OCI-LY7 (cell line): Measurements from ENCODE around the gene MBD3. TPM values are rescaled to one million over a fixed set of nuclear protein-coding genes. Genes with fewer than 3 reads are reported as not detected.

Experiments
- BruUV-seq: library from RNA; stranded (reverse); fragments of 400-500 nt; replicated peaks from 2 replicates; lab custom pipeline; 2021; lab: Mats Ljungman, UMichigan
- CTCF ChIA-PET: fragments of 300-600 bp; sonication (Branson Sonifier 250); formaldehyde crosslinking; loops from one replicate; lab custom pipeline; 2022; ENCODE audit warnings: antibody characterized with exemption; ENCODE audit not compliant: unreplicated experiment; lab: Charles Lee
- POLR2A ChIA-PET: fragments of 300-600 bp; sonication (Branson Sonifier 250); formaldehyde crosslinking; loops from one replicate; lab custom pipeline; 2022; ENCODE audit warnings: antibody characterized with exemption; lab: Charles Lee
- DNase-seq: peaks from one replicate; pipeline ENCODE4 v3.0.0-alpha.2; 2015; ENCODE audit warnings: low spot score
- H2AFZ ChIP-seq: fragments of 200-600 bp; sonication (generic), shearing (Covaris generic); 2 replicates; pipeline ENCODE4 v1.6.1; 2014; ENCODE audit warnings: mild to moderate bottlenecking, antibody characterized with exemption, low read length, moderate library complexity
- H3K27ac ChIP-seq: fragments of 200-600 bp; sonication (generic); 2 replicates; pipeline ENCODE4 v1.5.1; 2014; ENCODE audit warnings: mixed run types, low read depth, mild to moderate bottlenecking, moderate library complexity, low read length, inconsistent platforms; ENCODE audit not compliant: poor library complexity, severe bottlenecking
- H3K36me3 ChIP-seq: fragments of 200-600 bp; sonication (generic); 2 replicates; pipeline ENCODE4 v1.6.1; 2014; ENCODE audit warnings: mild to moderate bottlenecking, antibody characterized with exemption, low read length, moderate library complexity, mixed read lengths; ENCODE audit not compliant: insufficient read depth
- H3K4me1 ChIP-seq: fragments of 200-600 bp; sonication (generic); 2 replicates; pipeline ENCODE4 v1.5.1; 2014; ENCODE audit warnings: mild to moderate bottlenecking, low read length; ENCODE audit not compliant: insufficient read depth, poor library complexity, severe bottlenecking
- H3K4me2 ChIP-seq: fragments of 200-600 bp; sonication (generic); 2 replicates; pipeline ENCODE4 v1.6.1; 2014; ENCODE audit warnings: mild to moderate bottlenecking, low read length
- H3K4me3 ChIP-seq: fragments of 200-600 bp; sonication (generic); 2 replicates; pipeline ENCODE4 v1.5.1; 2014; ENCODE audit warnings: mild to moderate bottlenecking, low read depth, low read length; ENCODE audit not compliant: poor library complexity, severe bottlenecking
- H3K79me2 ChIP-seq: fragments of 200-600 bp; sonication (generic); 2 replicates; pipeline ENCODE4 v1.6.1; 2016; ENCODE audit warnings: low read depth, mild to moderate bottlenecking, low read length, moderate library complexity, mixed read lengths; ENCODE audit not compliant: insufficient read depth
- H3K9me2 ChIP-seq: fragments of 200-600 bp; sonication (generic); 2 replicates; pipeline ENCODE4 v1.6.1; 2016; ENCODE audit warnings: mild to moderate bottlenecking, low read length, mixed read lengths; ENCODE audit not compliant: insufficient read depth
- H3K9me3 ChIP-seq: fragments of 200-600 bp; sonication (generic); 2 replicates; pipeline ENCODE4 v1.6.1; 2014; ENCODE audit warnings: mild to moderate bottlenecking, mixed run types, low read length, mixed read lengths
- H4K20me1 ChIP-seq: fragments of 200-600 bp; sonication (generic); 2 replicates; pipeline ENCODE4 v1.6.1; 2014; ENCODE audit warnings: mild to moderate bottlenecking, antibody characterized with exemption, low read length, moderate library complexity, mixed read lengths; ENCODE audit not compliant: insufficient read depth
- EZH2phosphoT487 ChIP-seq: fragments of 200-600 bp; sonication (generic); IDR thresholded peaks from 2 replicates; pipeline ENCODE4 v1.6.1; 2018; ENCODE audit warnings: low read depth, borderline replicate concordance, mild to moderate bottlenecking, mixed run types, antibody characterized with exemption, low read length, moderate library complexity, mixed read lengths
- intact Hi-C: fragments of 100-400 bp; cut with micrococcal nuclease; formaldehyde crosslinking; loops from one replicate; pipeline ENCODE4 v1.10.0; 2022; ENCODE audit not compliant: unreplicated experiment
- total RNA-seq, 2 experiments: library from RNA; depleted of rRNA in 1 of 2; stranded (reverse); fragments of >200 nt in 1 of 2; shearing (Covaris generic) in 1 of 2; gene quantifications; 2 replicates each; pipeline ENCODE4 v1.2.3, GENCODE V29; 2014 to 2022
- TF ChIP-seq, protein P1 (sequence below): fragments of 200-600 bp; sonication (generic); conservative IDR thresholded peaks from 2 replicates; pipeline ENCODE4 v1.5.1; 2014; ENCODE audit warnings: mild to moderate bottlenecking, antibody characterized with exemption, low read length, moderate library complexity, mixed read lengths

MBD3 gene
- total RNA-seq, 2 experiments from 2014 or later = 168 to 172 TPM

GRCh38 chr19:1556390-1557070, 36.1 kb downstream of the MBD3 start:
- no peaks in the 10 kb centered on the region for H4K20me1 ChIP-seq

DNA sequence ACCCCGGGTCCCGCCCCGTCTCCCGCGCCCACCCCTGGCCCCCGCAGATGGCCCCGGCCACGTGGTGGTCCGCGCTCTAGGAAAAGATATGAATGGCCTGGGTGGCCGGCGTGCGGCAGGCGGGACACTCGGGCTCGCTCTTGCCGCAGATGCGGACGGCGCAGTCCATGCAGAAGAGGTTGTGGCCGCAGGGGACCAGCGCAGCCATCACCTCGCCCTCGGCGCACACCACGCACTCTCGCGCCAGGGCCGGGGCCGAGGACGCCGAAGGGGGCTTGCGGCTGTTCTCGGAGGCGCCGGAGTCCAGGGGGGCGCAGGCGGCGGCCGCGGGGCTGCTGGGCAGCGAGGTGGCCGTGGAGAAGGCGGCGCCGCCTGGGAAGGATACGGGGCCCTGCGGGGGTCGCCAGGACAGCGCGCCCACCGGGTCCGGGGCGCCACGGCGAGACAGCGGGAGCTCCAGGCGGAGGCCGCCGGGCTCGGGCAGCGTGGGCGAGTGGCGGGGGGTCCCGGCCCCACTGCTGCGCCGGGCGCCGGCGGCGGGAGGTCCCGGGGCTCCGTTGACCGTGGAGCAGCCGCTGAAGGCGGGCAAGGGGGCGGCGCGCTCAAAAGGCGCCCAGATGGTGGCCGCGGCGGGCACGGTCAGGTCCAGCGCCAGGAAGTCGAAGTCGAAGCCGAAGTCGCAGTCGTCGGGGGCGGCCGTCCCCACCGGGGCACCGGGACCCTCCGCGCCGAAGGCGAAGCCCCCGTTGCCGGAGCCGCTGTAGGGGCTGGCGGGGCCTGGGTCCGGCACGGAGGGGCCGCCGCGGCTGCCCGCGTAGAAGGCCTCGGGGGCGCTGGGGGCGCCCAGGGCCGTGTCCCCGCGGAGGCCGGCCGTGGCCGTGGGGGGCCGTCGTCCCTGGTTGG, 36.9 kb downstream of the MBD3 start:
- no peak overlapping the region for H3K4me3 ChIP-seq
- ChIA-PET CTCF (no interaction called here), POLR2A (no interaction called here)
- H3K27ac ChIP-seq = no peak overlapping the region
- H3K79me2 ChIP-seq = no peaks in the 10 kb centered on the region
- no peaks in the 10 kb centered on the region for H3K4me1 ChIP-seq
- H2AFZ ChIP-seq = no peak overlapping the region
- intact Hi-C loops = no loop called here
- H3K4me2 ChIP-seq = no peak overlapping the region
- no peaks in the 10 kb centered on the region for H3K9me3 ChIP-seq
- BruUV-seq = no TSS peak
- H4K20me1 ChIP-seq = no peaks in the 10 kb centered on the region
- no peak for DNase-seq
- no peaks in the 10 kb centered on the region for H3K9me2 ChIP-seq
- H3K36me3 ChIP-seq = no peaks in the 10 kb centered on the region
- TF ChIP-seq EZH2phosphoT487 = no peak
- TF ChIP-seq, protein P1, sequence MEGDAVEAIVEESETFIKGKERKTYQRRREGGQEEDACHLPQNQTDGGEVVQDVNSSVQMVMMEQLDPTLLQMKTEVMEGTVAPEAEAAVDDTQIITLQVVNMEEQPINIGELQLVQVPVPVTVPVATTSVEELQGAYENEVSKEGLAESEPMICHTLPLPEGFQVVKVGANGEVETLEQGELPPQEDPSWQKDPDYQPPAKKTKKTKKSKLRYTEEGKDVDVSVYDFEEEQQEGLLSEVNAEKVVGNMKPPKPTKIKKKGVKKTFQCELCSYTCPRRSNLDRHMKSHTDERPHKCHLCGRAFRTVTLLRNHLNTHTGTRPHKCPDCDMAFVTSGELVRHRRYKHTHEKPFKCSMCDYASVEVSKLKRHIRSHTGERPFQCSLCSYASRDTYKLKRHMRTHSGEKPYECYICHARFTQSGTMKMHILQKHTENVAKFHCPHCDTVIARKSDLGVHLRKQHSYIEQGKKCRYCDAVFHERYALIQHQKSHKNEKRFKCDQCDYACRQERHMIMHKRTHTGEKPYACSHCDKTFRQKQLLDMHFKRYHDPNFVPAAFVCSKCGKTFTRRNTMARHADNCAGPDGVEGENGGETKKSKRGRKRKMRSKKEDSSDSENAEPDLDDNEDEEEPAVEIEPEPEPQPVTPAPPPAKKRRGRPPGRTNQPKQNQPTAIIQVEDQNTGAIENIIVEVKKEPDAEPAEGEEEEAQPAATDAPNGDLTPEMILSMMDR = no peak

More at GRCh38 chr19:1556390-1557070, 36.1 kb downstream of the MBD3 start:
- CTCF ChIA-PET = no interaction called here
- Histone ChIP-seq H3K4me3 (no peak overlapping the region), H3K27ac (no peak overlapping the region), H3K79me2 (no peaks in the 10 kb centered on the region), H3K9me3 (no peaks in the 10 kb centered on the region), H2AFZ (no peak overlapping the region), H3K4me1 (no peaks in the 10 kb centered on the region), H3K9me2 (no peaks in the 10 kb centered on the region), H3K36me3 (no peaks in the 10 kb centered on the region), H3K4me2 (no peak overlapping the region)
- no peak for TF ChIP-seq EZH2phosphoT487
- BruUV-seq = no TSS peak
- DNase-seq = no peak
- intact Hi-C loops = no loop called here
- POLR2A ChIA-PET = no interaction called here

- no peak overlapping the region for H2AFZ ChIP-seq
Measured at GRCh38 chr19:1554968-1555367, 37.7 kb downstream of the MBD3 start.

More at GRCh38 chr19:1554968-1555367, 37.7 kb downstream of the MBD3 start:
- intact Hi-C loops = no loop called here
- no peaks in the 10 kb centered on the region for H4K20me1 ChIP-seq
- H3K36me3 ChIP-seq = no peaks in the 10 kb centered on the region
- no peak overlapping the region for H3K27ac ChIP-seq
- H3K4me3 ChIP-seq = no peak overlapping the region
- CTCF ChIA-PET = no interaction called here
- H3K4me2 ChIP-seq = no peak overlapping the region
- H3K9me3 ChIP-seq = no peaks in the 10 kb centered on the region
- no peaks in the 10 kb centered on the region for H3K79me2 ChIP-seq
- H3K4me1 ChIP-seq = no peaks in the 10 kb centered on the region
- TF ChIP-seq, protein P1 = no peak
- TF ChIP-seq EZH2phosphoT487 = no peak
- no TSS peak for BruUV-seq
- no peak for DNase-seq
- H3K9me2 ChIP-seq = no peaks in the 10 kb centered on the region
- POLR2A ChIA-PET = no interaction called here
